Hematopoietic multipotent progenitor cell treated with erythropoietin and hydrocortisone succinate and interleukin-3 and kit ligand, for 4 days (in vitro differentiated cells): ENCODE results near the gene ZNF805.

Experiments used
- DNase-seq: peaks from one replicate; pipeline ENCODE4 v3.0.0-alpha.2; 2015

Gene ZNF805

DNA sequence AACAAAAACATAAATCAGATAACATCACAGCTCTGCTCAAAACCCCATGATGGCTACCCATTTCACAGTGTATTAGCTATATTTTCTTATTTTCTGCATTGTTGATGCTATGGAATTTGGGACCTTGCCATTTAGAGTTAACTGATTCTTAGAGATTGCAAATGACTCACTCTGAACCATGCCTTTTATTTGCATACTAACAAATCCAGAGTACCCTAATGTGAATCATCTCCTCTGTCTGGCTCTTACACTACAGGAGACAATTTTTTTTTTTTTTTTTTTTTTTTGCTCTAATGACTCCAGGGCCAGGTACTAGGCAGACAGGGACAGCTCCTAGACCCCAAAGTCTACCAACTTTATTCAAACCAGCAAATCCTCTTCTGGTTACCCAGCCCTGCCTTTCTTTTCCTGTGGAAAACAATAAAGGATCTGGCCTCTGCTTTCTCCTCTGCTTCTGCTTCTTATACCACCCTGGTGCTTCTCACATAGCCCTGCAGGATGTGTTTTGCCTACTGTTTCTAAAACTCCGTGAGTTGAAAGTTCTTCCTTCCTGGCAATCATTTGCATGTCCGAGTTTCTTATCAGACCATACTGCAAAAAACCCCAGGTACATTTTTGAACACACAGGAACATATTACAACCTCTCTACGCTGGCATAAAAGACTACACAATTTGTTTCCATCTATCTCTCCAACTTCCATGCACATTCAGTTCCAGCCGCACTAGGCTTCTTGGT, 29.3 kb downstream of the ZNF805 start:
- peak; percentile 9 for DNase-seq

GRCh38 chr19:57271280-57271679, 30.8 kb downstream of the ZNF805 start:
- no peak for DNase-seq

DNA sequence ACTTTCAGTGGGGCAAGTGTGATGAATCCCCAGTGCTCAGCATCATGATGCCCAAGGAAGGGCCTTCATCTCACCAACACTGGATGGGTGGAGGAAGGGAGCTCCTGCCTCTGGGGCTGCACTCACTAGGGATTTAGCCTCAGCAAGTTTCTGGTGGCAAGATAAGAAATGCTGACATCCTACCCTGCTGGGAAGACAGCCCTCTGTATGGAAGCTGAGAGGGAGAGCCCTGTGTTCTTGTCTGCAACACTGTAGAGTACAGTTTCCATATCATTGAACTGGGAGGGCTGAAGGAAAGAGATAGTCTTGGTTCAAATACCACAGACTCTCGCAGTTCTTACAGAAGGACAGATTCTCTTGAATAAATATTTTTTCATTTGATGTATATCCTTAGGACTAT, 32.6 kb downstream of the ZNF805 start:
- DNase-seq, result peak; percentile 59

GRCh38 chr19:57276430-57276829, 36.0 kb downstream of the ZNF805 start:
- DNase-seq, result no peak

DNA sequence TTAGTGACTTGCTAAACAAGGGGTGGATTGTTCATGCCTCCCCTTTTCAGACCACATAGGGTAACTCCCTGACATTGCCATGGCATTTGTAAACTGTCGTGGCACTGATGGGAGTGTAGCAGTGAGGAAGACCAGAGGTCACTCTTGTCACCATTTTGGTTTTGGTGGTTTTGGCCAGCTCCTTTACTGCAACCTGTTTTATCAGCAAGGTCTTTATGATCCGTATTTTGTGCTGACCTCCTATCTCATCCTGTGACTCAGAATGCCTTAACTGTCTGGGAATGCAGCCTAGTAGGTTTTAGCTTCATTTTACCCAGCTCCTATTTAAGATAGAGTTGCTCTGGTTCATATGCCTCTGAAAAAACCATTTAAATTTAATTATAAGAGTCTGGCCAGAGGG, 38.0 kb downstream of the ZNF805 start:
- peak; percentile 13 for DNase-seq

- DNase-seq, result peak; percentile 98
Observed at GRCh38 chr19:57279418-57280164, 39.2 kb downstream of the ZNF805 start.

GRCh38 chr19:57280165-57280961, 39.9 kb downstream of the ZNF805 start, which contains the start of gene ZNF460:
ZNF460 (plus strand) TSS chr19:57280485; CDS start chr19:57280807, 322 bp downstream.
- DNase-seq, result peak; percentile 99

GRCh38 chr19:57280962-57281400, 40.5 kb downstream of the ZNF805 start:
- DNase-seq, result peak; percentile 56

- no peak for DNase-seq
Observed at GRCh38 chr19:57282011-57282643, 41.7 kb downstream of the ZNF805 start.

- DNase-seq, result no peak
Observed at GRCh38 chr19:57288373-57288772, 47.9 kb downstream of the ZNF805 start.

- no peak for DNase-seq
Observed at GRCh38 chr19:57290970-57291369, 50.5 kb downstream of the ZNF805 start.

GRCh38 chr19:57292547-57292946, 52.1 kb downstream of the ZNF805 start:
- DNase-seq, result no peak

GRCh38 chr19:57293719-57294118, 53.3 kb downstream of the ZNF805 start:
- no peak for DNase-seq

DNA sequence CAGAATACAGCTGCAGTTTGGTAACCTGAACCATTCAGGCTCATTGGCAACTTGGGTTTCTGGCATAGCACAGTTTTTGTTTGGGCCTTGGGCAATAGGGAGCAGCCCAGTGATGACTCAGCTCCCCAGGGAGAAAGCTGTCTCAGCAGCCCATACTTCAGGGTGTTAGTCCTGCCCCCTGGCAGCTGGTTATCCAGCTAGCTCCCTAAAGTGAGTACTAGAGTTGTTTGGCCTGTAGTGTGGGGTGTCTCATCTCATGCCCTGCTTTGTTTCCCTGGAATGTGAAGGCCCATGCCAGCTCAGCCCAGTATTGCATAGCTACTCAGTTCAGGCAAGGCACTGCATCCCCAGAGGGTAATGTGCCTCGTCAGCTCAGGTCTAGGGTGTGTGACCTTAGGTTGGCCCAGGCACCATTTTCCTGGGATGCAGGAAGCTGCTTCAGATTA, 61.6 kb downstream of the ZNF805 start:
- peak; percentile 16 for DNase-seq

DNA sequence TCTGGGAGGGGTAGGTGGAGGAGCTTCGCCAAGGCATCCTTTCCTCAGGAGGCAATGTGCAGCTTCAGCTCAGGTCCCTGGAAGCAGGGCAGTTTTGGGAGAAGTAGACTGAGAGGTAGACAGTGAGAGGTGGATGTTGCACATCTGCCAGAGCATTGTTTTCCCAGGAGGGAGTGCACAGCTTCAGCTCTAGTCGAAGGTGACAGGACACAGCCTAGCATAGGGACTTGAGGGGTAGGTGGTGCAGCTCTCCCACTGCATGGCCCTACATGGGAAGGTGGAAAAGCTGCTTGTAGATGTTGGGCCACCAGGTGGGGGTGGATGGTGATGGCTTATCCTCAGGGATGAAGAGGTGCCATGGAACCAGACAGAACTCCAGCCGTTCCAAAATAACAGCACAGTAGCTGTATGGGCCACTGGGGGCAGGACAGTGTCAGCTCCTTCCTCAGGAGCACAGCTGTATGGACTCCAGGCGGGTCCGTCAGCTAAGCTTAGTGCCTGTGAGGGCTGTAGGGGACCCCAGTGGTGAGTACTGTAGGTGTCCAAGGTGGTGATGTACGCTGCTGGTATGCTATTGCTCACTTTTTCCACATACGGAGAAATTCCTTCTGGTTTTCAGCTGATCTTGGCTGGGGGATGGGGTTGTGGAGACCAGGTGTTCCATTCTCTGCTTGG, 62.4 kb downstream of the ZNF805 start:
- no peak for DNase-seq
